GM12892 (cell line): ENCODE results near the gene LAMTOR3.

ENCODE experiments used
- DNase-seq: peaks from one replicate; pipeline ENCODE4 v3.0.0; 2011; ENCODE audit not compliant: insufficient read length
- FAIRE-seq: peaks from 2 replicates; lab custom pipeline; 2011; peaks lifted over from hg19 to GRCh38; lab: Jason Lieb, UNC
- POLR2A ChIP-seq: IDR thresholded peaks from 2 replicates; pipeline ENCODE4 v1.6.1; 2011; ENCODE audit warnings: low read depth, low read length, control low read depth
- POLR2AphosphoS5 ChIP-seq: IDR thresholded peaks from 2 replicates; pipeline ENCODE4 v1.6.1; 2011; ENCODE audit warnings: low read depth, low read length, control low read depth
- TAF1 ChIP-seq: IDR thresholded peaks from 2 replicates; pipeline ENCODE4 v1.6.1; 2011; ENCODE audit warnings: low read depth, mild to moderate bottlenecking, control low read depth, low read length, borderline replicate concordance

Gene LAMTOR3

GRCh38 chr4:99860521-99860920, 33.7 kb downstream of the LAMTOR3 start:
- FAIRE-seq, result no peak
- no peak for TF ChIP-seq TAF1
- no peak for TF ChIP-seq POLR2AphosphoS5
- no peak for TF ChIP-seq POLR2A
- DNase-seq, result no peak

GRCh38 chr4:99859618-99860017, 34.6 kb downstream of the LAMTOR3 start:
- DNase-seq (no peak), FAIRE-seq (peak; percentile 64)
- TF ChIP-seq POLR2A (no peak), POLR2AphosphoS5 (peak; percentile 47; the same call in 1 of the 2 replicates)

GRCh38 chr4:99857307-99857706, 36.9 kb downstream of the LAMTOR3 start:
- FAIRE-seq (no peak), DNase-seq (no peak)
- TF ChIP-seq TAF1 (no peak), POLR2AphosphoS5 (no peak), POLR2A (no peak)

GRCh38 chr4:99856166-99856565, 38.1 kb downstream of the LAMTOR3 start:
- DNase-seq (no peak), FAIRE-seq (no peak)
- 0 out of 2 replicates have a peak, but pooled peaks have one; percentile 12 for TF ChIP-seq POLR2A
- no peak for TF ChIP-seq POLR2AphosphoS5

GRCh38 chr4:99855678-99856077, 38.5 kb downstream of the LAMTOR3 start:
- FAIRE-seq, result peak; percentile 73
- DNase-seq, result no peak
- TF ChIP-seq POLR2A, result no peak
- TF ChIP-seq POLR2AphosphoS5, result no peak
- TF ChIP-seq TAF1, result no peak

- DNase-seq (no peak), FAIRE-seq (no peak)
- no peak for TF ChIP-seq POLR2AphosphoS5
- no peak for TF ChIP-seq POLR2A
- no peak for TF ChIP-seq TAF1
Measured at GRCh38 chr4:99853999-99854398, 40.2 kb downstream of the LAMTOR3 start.

GRCh38 chr4:99853190-99853589, 41.0 kb downstream of the LAMTOR3 start:
- TF ChIP-seq POLR2AphosphoS5 (0 out of 2 replicates have a peak, but pooled peaks have one; percentile 2), POLR2A (no peak), TAF1 (no peak)
- DNase-seq (no peak), FAIRE-seq (peak; percentile 24)

GRCh38 chr4:99852199-99852749, 42.0 kb downstream of the LAMTOR3 start:
- FAIRE-seq (peak; percentile 67), DNase-seq (no peak)
- no peak for TF ChIP-seq POLR2AphosphoS5
- no peak for TF ChIP-seq TAF1
- 0 out of 2 replicates have a peak, but pooled peaks have one; percentile 12 for TF ChIP-seq POLR2A

GRCh38 chr4:99848591-99849001, 45.6 kb downstream of the LAMTOR3 start:
- DNase-seq (no peak), FAIRE-seq (peak; percentile 96)
- TF ChIP-seq POLR2A (0 out of 2 replicates have a peak, but pooled peaks have one; percentile 20), TAF1 (no peak)

GRCh38 chr4:99847362-99847976, 46.8 kb downstream of the LAMTOR3 start:
- FAIRE-seq, result peak; percentile 97
- peak; percentile 25 for DNase-seq
- peak; percentile 63 for TF ChIP-seq POLR2AphosphoS5
- TF ChIP-seq TAF1, result no peak

GRCh38 chr4:99846891-99847290, 47.3 kb downstream of the LAMTOR3 start:
- FAIRE-seq, result no peak
- no peak for DNase-seq
- TF ChIP-seq POLR2AphosphoS5 (no peak), POLR2A (no peak), TAF1 (no peak)

- TF ChIP-seq TAF1, result no peak
- no peak for TF ChIP-seq POLR2A
- no peak for TF ChIP-seq POLR2AphosphoS5
- FAIRE-seq (peak; percentile 58), DNase-seq (no peak)
Measured at GRCh38 chr4:99845708-99846469, 48.3 kb downstream of the LAMTOR3 start.
